Fibroblast of lung (primary cell): ENCODE results near the gene TMEM258. TPM values are rescaled to one million over a fixed set of nuclear protein-coding genes. Genes with fewer than 3 reads are reported as not detected.

Experiments
- DNase-seq, 2 donors: peaks; one replicate each; pipeline versions ENCODE4 v3.0.0 to v3.0.0-alpha.2; 2010; ENCODE audit warnings: low read depth in 2 of 2
- H2AFZ ChIP-seq: 2 replicates; pipeline ENCODE4 v1.5.1; 2012; ENCODE audit warnings: low read length, control low read depth, inconsistent platforms
- H3K27ac ChIP-seq: 2 replicates; pipeline ENCODE4 v1.5.1; 2011; ENCODE audit warnings: low read length, control low read depth; ENCODE audit not compliant: insufficient read depth
- H3K27me3 ChIP-seq: 2 replicates; pipeline ENCODE4 v1.5.1; 2011; ENCODE audit warnings: mild to moderate bottlenecking, low read length; ENCODE audit not compliant: control insufficient read depth, insufficient read depth
- H3K36me3 ChIP-seq: 2 replicates; pipeline ENCODE4 v1.5.1; 2011; ENCODE audit warnings: low read length; ENCODE audit not compliant: control insufficient read depth, insufficient read depth
- H3K4me1 ChIP-seq: 2 replicates; pipeline ENCODE4 v1.5.1; 2011; ENCODE audit warnings: low read length; ENCODE audit not compliant: control insufficient read depth, insufficient read depth; ENCODE audit errors: extremely low read depth
- H3K4me2 ChIP-seq: 2 replicates; pipeline ENCODE4 v1.5.1; 2011; ENCODE audit warnings: low read length, control low read depth; ENCODE audit not compliant: insufficient read depth; ENCODE audit errors: extremely low read depth
- H3K4me3 ChIP-seq, 4 experiments: fragments of 200-600 bp in 1 of 4; sonication (generic) in 1 of 4; replicated peaks in 1 of 4; 2 replicates each; pipeline ENCODE4 v1.5.1; 2011 to 2016; ENCODE audit warnings: low read length in 4 of 4, low read depth in 3 of 4, mild to moderate bottlenecking in 3 of 4, control low read depth in 2 of 4, inconsistent platforms in 1 of 4, mixed read lengths in 1 of 4; ENCODE audit not compliant: insufficient read depth in 1 of 4; ENCODE audit errors: control extremely low read depth in 1 of 4
- H3K79me2 ChIP-seq: 2 replicates; pipeline ENCODE4 v1.5.1; 2012; ENCODE audit warnings: mild to moderate bottlenecking, low read length, inconsistent platforms; ENCODE audit not compliant: control insufficient read depth, insufficient read depth
- H3K9ac ChIP-seq: 2 replicates; pipeline ENCODE4 v1.5.1; 2011; ENCODE audit warnings: mild to moderate bottlenecking, low read length, control low read depth; ENCODE audit not compliant: insufficient read depth
- H3K9me3 ChIP-seq: 2 replicates; pipeline ENCODE4 v1.5.1; 2012; ENCODE audit warnings: low read depth, low read length; ENCODE audit not compliant: control insufficient read depth, insufficient read depth
- H4K20me1 ChIP-seq: 2 replicates; pipeline ENCODE4 v1.5.1; 2011; ENCODE audit warnings: low read length; ENCODE audit not compliant: control insufficient read depth, insufficient read depth; ENCODE audit errors: extremely low read depth
- EZH2 ChIP-seq: IDR thresholded peaks from 2 replicates; pipeline ENCODE4 v1.5.1; 2012; ENCODE audit warnings: low read length, control low read depth, mild to moderate bottlenecking; ENCODE audit errors: missing control alignments
- polyA plus RNA-seq, 2 donors: library from polyadenylated mRNA; depleted of rRNA in 1 of 2; stranded (reverse) in 1 of 2; unstranded in 1 of 2; fragments of >200 nt; gene quantifications; 2 replicates each; pipeline ENCODE4 v1.2.1, GENCODE V29; 2011 to 2012; ENCODE audit warnings: missing spikeins in 1 of 2
- total RNA-seq: library from RNA; depleted of rRNA; stranded (reverse); fragments of >200 nt; gene quantifications from 2 replicates; pipeline ENCODE4 v1.2.1, GENCODE V29; 2014
- TF ChIP-seq, protein P1 (sequence below), 2 donors: IDR thresholded peaks in 1 of 2; conservative IDR thresholded peaks in 1 of 2; 1 replicate in 1 of 2; 2 replicates in 1 of 2; pipeline ENCODE4 v1.5.1; 2011 to 2012; ENCODE audit warnings: low read length in 2 of 2, control low read depth in 1 of 2, inconsistent platforms in 1 of 2, low read depth in 1 of 2, mild to moderate bottlenecking in 1 of 2

The TMEM258 gene
- total and polyA plus RNA-seq, 2 donors (not counting 1 experiment from before 2014, with no cell fraction given) = 173 to 245 TPM

DNA sequence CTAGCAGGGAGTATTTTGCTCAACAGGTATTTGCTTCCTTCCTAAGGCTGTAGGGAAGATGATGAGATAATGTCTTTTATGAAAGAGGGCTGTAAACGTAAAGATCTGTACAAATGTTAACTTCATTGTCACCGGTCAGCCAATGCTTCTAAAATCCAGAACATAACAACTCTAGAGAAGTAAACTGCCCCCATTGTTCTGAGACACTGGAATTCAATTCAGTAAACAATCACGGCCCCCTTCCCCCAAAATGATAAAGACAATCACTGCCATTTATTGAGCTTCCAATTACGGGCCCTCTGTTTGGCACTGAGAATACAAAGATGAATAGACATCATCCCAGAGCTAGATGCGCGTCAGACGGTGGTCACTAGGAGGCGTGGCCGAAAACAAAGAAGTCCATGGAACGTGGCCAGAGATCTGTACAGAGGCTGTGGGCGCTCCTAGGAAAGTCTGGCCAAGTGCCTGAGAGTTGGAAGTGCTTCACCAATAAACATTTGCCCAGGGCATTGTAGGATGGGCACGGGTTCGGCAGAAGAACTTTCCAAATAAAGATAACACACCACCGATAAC lies 576 bp downstream of the TMEM258 start:
- no peaks in the 10 kb centered on the region for H3K9me3 ChIP-seq
- peaks cover 2% of the 10 kb centered on the region for H3K4me1 ChIP-seq
- H3K27ac ChIP-seq = peak overlapping the region; percentile 100
- peak overlapping the region; percentile 78 to 100 (median 94) for H3K4me3 ChIP-seq
- no peaks in the 10 kb centered on the region for H4K20me1 ChIP-seq
- peak; percentile 91 to 92 for DNase-seq
- peak overlapping the region; percentile 84 for H3K4me2 ChIP-seq
- peaks cover 17% of the 10 kb centered on the region for H3K36me3 ChIP-seq
- TF ChIP-seq, protein P1, sequence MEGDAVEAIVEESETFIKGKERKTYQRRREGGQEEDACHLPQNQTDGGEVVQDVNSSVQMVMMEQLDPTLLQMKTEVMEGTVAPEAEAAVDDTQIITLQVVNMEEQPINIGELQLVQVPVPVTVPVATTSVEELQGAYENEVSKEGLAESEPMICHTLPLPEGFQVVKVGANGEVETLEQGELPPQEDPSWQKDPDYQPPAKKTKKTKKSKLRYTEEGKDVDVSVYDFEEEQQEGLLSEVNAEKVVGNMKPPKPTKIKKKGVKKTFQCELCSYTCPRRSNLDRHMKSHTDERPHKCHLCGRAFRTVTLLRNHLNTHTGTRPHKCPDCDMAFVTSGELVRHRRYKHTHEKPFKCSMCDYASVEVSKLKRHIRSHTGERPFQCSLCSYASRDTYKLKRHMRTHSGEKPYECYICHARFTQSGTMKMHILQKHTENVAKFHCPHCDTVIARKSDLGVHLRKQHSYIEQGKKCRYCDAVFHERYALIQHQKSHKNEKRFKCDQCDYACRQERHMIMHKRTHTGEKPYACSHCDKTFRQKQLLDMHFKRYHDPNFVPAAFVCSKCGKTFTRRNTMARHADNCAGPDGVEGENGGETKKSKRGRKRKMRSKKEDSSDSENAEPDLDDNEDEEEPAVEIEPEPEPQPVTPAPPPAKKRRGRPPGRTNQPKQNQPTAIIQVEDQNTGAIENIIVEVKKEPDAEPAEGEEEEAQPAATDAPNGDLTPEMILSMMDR (conservative IDR thresholded peaks at IDR 0.05 in 1 of 2, IDR thresholded peaks at IDR 0.05 in 1 of 2; ENCODE audit: low read depth in 1 of 2, low read length in 2 of 2) = peak in 1 of 2 donors; percentile 7
- no peak for TF ChIP-seq EZH2
- H3K79me2 ChIP-seq = peaks cover 58% of the 10 kb centered on the region
- no peaks in the 10 kb centered on the region for H3K27me3 ChIP-seq
- H2AFZ ChIP-seq = peak overlapping the region; percentile 58
- H3K9ac ChIP-seq = peak overlapping the region; percentile 98

DNA sequence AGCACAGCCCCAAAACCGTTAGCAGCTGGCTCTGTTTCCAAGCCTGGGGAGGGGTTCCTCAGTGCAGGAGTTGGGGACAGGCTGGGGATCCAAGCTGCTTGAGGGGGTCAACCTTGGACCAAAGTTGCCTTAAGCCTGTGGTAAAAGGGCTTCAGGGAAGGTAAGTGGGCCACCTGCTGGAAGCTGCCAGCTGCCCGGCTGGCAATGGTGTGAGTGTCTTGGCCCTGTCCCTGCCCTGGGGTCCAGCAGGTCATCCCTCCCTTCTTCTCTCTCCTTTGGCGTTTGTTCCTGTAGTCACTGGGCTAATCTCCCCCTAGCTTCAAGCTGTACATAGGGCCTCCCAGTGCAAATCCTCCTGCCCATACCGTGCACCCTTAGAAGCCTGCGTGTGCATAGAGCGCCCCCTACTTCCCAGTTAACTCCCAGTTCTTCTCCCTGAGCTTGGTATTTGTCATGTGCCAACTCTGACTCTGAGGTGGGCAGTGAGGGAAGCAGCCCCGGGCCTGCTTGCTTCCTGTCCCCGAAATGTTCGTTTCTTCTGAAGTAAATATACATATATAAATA lies 4.4 kb downstream of the TMEM258 start:
- H3K4me3 ChIP-seq = no peak overlapping the region
- peaks cover 11% of the 10 kb centered on the region for H3K36me3 ChIP-seq
- H2AFZ ChIP-seq = no peak overlapping the region
- no peak overlapping the region for H3K9ac ChIP-seq
- no peaks in the 10 kb centered on the region for H3K27me3 ChIP-seq
- H4K20me1 ChIP-seq = no peaks in the 10 kb centered on the region
- no peak overlapping the region for H3K27ac ChIP-seq
- H3K4me2 ChIP-seq = no peak overlapping the region
- TF ChIP-seq EZH2 = no peak
- TF ChIP-seq, protein P1 (conservative IDR thresholded peaks at IDR 0.05 in 1 of 2, IDR thresholded peaks at IDR 0.05 in 1 of 2; ENCODE audit: low read depth in 1 of 2, low read length in 2 of 2) = peak; percentile 46 to 53
- H3K4me1 ChIP-seq = no peaks in the 10 kb centered on the region
- H3K9me3 ChIP-seq = no peaks in the 10 kb centered on the region
- H3K79me2 ChIP-seq = peaks cover 22% of the 10 kb centered on the region
- DNase-seq = peak; percentile 50 to 62

DNA sequence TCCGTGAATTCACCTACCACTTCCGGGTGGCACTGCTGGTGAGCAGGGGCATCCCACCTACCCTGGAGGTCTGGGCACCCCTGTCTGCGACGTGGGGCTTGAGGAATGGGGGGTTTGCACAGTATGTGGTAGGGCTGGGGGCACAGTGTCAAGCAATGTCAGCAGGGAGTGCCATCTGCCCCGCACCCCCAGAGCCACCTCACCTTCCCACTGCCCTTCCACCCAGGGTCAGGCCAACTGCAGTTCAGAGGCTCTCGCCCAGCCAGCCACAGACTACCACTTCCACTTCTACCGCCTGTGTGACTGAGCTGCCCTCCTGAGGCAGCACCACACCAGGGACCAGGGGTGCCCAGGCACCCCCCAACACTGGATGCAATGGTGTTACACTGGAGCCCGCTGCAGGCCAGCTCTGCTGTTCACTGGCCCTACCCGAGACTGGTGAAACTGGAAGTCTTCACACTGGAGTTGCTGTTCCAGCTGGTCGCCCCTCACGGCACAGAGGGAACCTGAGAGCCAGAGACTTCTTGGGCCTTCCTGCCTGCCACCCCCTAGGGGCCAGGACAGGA lies 6.5 kb downstream of the TMEM258 start:
- Histone ChIP-seq H3K4me1 (no peaks in the 10 kb centered on the region), H3K4me3 (no peak overlapping the region), H3K4me2 (no peak overlapping the region), H3K27me3 (no peaks in the 10 kb centered on the region), H3K79me2 (peaks cover 8% of the 10 kb centered on the region), H3K36me3 (peaks cover 11% of the 10 kb centered on the region), H2AFZ (no peak overlapping the region), H3K9ac (no peak overlapping the region), H3K27ac (no peak overlapping the region), H4K20me1 (no peaks in the 10 kb centered on the region), H3K9me3 (no peaks in the 10 kb centered on the region)
- TF ChIP-seq, protein P1 (conservative IDR thresholded peaks at IDR 0.05 in 1 of 2, IDR thresholded peaks at IDR 0.05 in 1 of 2; ENCODE audit: low read depth in 1 of 2, low read length in 2 of 2) = no peak
- no peak for TF ChIP-seq EZH2
- no peak for DNase-seq
